PC-9 (cell line): ENCODE data around the gene RTN4R. TPM values are rescaled to one million over a fixed set of nuclear protein-coding genes. Genes with fewer than 3 reads are reported as not detected.

Source experiments
- BruUV-seq: library from RNA; stranded (reverse); fragments of 400-500 nt; replicated peaks from 2 replicates; lab custom pipeline; 2021; lab: Mats Ljungman, UMichigan
- CTCF ChIA-PET: fragments of 300-600 bp; sonication (Branson Sonifier 250); formaldehyde crosslinking; loops from one replicate; lab custom pipeline; 2022; ENCODE audit warnings: antibody characterized with exemption; lab: Charles Lee
- POLR2A ChIA-PET: fragments of 300-600 bp; sonication (Branson Sonifier 250); formaldehyde crosslinking; loops from one replicate; lab custom pipeline; 2022; ENCODE audit warnings: antibody characterized with exemption; ENCODE audit not compliant: unreplicated experiment; lab: Charles Lee
- DNase-seq, 2 experiments: peaks; one replicate each; pipeline versions ENCODE4 v3.0.0 to v3.0.0-alpha.2; 2015 to 2022; ENCODE audit warnings: mixed read lengths in 1 of 2
- H2AFZ ChIP-seq: fragments of 200-600 bp; sonication (generic); 2 replicates; pipeline ENCODE4 v1.8.1; 2017; ENCODE audit warnings: antibody characterized with exemption
- H3F3A ChIP-seq: fragments of 200-600 bp; sonication (generic); 2 replicates; pipeline ENCODE4 v1.8.1; 2017; ENCODE audit warnings: antibody characterized with exemption, mild to moderate bottlenecking, low read depth; ENCODE audit not compliant: insufficient read depth
- H3K27ac ChIP-seq: fragments of 200-600 bp; sonication (generic); 2 replicates; pipeline ENCODE4 v1.6.1; 2016; ENCODE audit warnings: mixed run types
- H3K27me3 ChIP-seq: fragments of 200-600 bp; sonication (generic); 2 replicates; pipeline ENCODE4 v1.6.1; 2016; ENCODE audit warnings: low read depth, mixed run types; ENCODE audit not compliant: insufficient read depth
- H3K36me3 ChIP-seq: fragments of 200-600 bp; sonication (generic); 2 replicates; pipeline ENCODE4 v1.6.1; 2016; ENCODE audit warnings: low read depth, mixed run types
- H3K4me1 ChIP-seq: fragments of 200-600 bp; sonication (generic); replicated peaks from 2 replicates; pipeline ENCODE4 v1.6.1; 2016; ENCODE audit warnings: mixed run types; ENCODE audit not compliant: insufficient read depth
- H3K4me2 ChIP-seq: fragments of 200-600 bp; sonication (generic); 2 replicates; pipeline ENCODE4 v1.6.1; 2017; ENCODE audit warnings: mixed run types
- H3K4me3 ChIP-seq: fragments of 200-600 bp; sonication (generic); 2 replicates; pipeline ENCODE4 v1.6.1; 2016; ENCODE audit warnings: mixed run types
- H3K79me2 ChIP-seq: fragments of 200-600 bp; sonication (generic); 2 replicates; pipeline ENCODE4 v1.6.1; 2017; ENCODE audit warnings: low read depth, mixed run types
- H3K9me2 ChIP-seq: fragments of 200-600 bp; sonication (generic); 2 replicates; pipeline ENCODE4 v1.8.1; 2017; ENCODE audit warnings: mild to moderate bottlenecking; ENCODE audit not compliant: insufficient read depth
- H3K9me3 ChIP-seq: fragments of 200-600 bp; sonication (generic); 2 replicates; pipeline ENCODE4 v1.8.1; 2016; ENCODE audit warnings: low read depth; ENCODE audit not compliant: insufficient read depth
- H4K20me1 ChIP-seq: fragments of 200-600 bp; sonication (generic); 2 replicates; pipeline ENCODE4 v1.8.1; 2017; ENCODE audit not compliant: insufficient read depth
- EZH2 ChIP-seq: fragments of 200-600 bp; sonication (generic); IDR thresholded peaks from 2 replicates; pipeline ENCODE4 v1.8.0; 2017; ENCODE audit warnings: antibody characterized with exemption, low read depth
- intact Hi-C: fragments of 100-400 bp; cut with micrococcal nuclease; formaldehyde crosslinking; loops from one replicate; pipeline ENCODE4 v1.10.0; 2022; ENCODE audit not compliant: unreplicated experiment
- total RNA-seq: library from RNA; stranded (reverse); gene quantifications from 2 replicates; pipeline ENCODE4 v1.2.3, GENCODE V29; 2021
- TF ChIP-seq, protein P1 (sequence below): fragments of 200-600 bp; sonication (generic); conservative IDR thresholded peaks from 2 replicates; pipeline ENCODE4 v1.6.1; 2017; ENCODE audit warnings: mixed run types, antibody characterized with exemption, mild to moderate bottlenecking, moderate library complexity

Gene RTN4R
- total RNA-seq, 1 experiment from 2014 or later = 5.0 TPM

DNA sequence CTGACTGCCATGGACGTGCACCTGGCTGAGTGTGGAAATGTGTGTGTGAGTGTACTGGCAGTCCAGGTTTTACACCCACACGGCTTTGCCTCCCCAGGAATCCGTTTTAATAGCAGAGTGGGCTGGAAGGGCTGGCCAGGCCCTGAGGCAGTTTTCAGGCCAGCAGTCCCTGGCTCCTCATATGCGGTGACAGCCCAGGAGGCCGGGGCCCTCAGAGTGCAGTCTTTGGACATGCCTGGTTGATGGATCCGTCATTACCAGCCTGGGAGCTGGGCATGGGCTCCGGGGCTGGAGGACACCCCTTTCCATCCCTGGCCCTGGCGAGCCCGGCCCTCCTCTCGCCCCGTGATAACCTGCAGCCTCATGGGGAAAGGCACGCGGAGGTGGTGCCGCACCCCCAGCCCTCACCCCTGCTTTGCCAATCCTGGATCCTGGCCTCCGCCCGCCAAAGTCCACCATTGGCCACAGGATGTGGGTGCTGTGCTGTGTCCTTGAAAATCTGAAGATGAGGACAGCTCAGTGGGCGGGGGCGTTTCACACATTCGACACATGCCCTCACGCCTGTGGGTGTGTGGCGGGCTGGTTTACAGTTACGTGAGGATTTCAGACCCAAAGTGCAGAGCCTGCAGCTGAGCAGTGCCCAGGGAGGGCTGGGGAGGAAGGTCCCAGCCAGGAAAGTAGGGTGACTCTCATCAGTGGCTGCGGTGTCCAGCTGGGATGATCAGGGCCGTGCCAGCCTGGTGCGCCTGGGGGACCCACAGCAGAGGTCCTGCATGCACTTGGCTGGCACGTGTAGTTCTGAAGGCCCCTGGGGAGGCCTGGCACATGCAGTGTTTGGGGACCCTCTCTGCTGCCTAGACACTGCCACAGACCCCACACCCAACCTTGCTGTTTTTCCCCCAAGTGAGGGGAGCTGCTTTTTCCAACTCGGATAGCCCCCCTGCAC is 55.1 kb downstream of the RTN4R start:
- ChIA-PET POLR2A (interaction anchor here (0.5 kb wide), 1 partner anchor 488 kb away, joined by 3 read pairs; no protein-coding TSS in a partner anchor), CTCF (no interaction called here)
- Histone ChIP-seq H3K79me2 (no peaks in the 10 kb centered on the region), H3K9me3 (no peaks in the 10 kb centered on the region), H3K27ac (no peak overlapping the region), H3K9me2 (no peaks in the 10 kb centered on the region), H3K4me1 (no peaks in the 10 kb centered on the region), H3K4me3 (no peak overlapping the region), H3K4me2 (no peak overlapping the region), H3F3A (no peaks in the 10 kb centered on the region), H2AFZ (no peak overlapping the region), H3K36me3 (no peaks in the 10 kb centered on the region), H4K20me1 (no peaks in the 10 kb centered on the region), H3K27me3 (no peaks in the 10 kb centered on the region)
- intact Hi-C loops = no loop called here
- no TSS peak for BruUV-seq
- DNase-seq = no peak
- TF ChIP-seq, protein P1, sequence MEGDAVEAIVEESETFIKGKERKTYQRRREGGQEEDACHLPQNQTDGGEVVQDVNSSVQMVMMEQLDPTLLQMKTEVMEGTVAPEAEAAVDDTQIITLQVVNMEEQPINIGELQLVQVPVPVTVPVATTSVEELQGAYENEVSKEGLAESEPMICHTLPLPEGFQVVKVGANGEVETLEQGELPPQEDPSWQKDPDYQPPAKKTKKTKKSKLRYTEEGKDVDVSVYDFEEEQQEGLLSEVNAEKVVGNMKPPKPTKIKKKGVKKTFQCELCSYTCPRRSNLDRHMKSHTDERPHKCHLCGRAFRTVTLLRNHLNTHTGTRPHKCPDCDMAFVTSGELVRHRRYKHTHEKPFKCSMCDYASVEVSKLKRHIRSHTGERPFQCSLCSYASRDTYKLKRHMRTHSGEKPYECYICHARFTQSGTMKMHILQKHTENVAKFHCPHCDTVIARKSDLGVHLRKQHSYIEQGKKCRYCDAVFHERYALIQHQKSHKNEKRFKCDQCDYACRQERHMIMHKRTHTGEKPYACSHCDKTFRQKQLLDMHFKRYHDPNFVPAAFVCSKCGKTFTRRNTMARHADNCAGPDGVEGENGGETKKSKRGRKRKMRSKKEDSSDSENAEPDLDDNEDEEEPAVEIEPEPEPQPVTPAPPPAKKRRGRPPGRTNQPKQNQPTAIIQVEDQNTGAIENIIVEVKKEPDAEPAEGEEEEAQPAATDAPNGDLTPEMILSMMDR = no peak
- no peak for TF ChIP-seq EZH2

DNA sequence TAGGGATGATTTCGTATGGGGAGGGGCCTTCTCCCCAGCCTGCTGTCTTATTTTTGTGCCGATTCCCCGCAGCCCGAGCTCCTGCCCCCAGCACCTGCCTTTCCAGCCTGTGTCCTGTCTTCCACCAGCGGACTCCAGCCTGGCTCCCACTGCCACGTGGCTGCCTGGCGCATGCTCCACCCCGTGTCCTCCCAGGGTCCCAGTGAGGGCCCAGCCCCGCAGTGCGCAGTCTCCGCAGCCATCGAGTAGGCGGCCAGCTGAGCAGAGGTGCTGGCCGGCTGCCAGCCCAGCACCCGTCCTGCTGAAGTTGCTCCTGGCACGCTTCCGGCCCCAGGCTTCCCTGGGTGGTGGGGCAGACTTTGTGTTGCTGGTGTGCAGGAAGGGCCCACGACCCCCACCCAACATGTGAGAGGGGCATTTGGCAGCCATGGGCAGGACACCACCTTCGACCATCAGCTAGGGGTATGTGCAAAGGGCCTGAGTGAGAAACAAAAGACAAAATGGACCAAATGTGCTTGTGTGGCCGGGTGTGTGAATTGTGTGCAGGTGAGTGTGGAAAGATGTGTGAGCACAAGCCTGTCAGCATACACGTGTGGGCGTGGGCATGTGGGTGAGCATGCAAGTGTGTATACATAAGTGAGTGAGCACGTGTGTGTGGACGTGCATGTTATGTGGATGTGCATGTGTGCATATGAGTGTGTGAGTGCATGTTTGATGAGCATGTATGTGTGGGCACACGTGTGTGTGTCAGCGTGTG is 55.9 kb downstream of the RTN4R start:
- H3K4me2 ChIP-seq = no peak overlapping the region
- no peaks in the 10 kb centered on the region for H4K20me1 ChIP-seq
- TF ChIP-seq EZH2 = no peak
- TF ChIP-seq, protein P1 = no peak
- CTCF ChIA-PET = no interaction called here
- no peak overlapping the region for H2AFZ ChIP-seq
- H3F3A ChIP-seq = no peaks in the 10 kb centered on the region
- POLR2A ChIA-PET = no interaction called here
- intact Hi-C loops = no loop called here
- no peaks in the 10 kb centered on the region for H3K27me3 ChIP-seq
- BruUV-seq = no TSS peak
- H3K4me1 ChIP-seq = no peaks in the 10 kb centered on the region
- H3K36me3 ChIP-seq = no peaks in the 10 kb centered on the region
- no peak overlapping the region for H3K27ac ChIP-seq
- H3K9me2 ChIP-seq = no peaks in the 10 kb centered on the region
- H3K9me3 ChIP-seq = no peaks in the 10 kb centered on the region
- no peak overlapping the region for H3K4me3 ChIP-seq
- H3K79me2 ChIP-seq = 0 out of 2 replicates have a peak, but pooled peaks cover 3% of the 10 kb centered on the region
- DNase-seq = no peak

DNA sequence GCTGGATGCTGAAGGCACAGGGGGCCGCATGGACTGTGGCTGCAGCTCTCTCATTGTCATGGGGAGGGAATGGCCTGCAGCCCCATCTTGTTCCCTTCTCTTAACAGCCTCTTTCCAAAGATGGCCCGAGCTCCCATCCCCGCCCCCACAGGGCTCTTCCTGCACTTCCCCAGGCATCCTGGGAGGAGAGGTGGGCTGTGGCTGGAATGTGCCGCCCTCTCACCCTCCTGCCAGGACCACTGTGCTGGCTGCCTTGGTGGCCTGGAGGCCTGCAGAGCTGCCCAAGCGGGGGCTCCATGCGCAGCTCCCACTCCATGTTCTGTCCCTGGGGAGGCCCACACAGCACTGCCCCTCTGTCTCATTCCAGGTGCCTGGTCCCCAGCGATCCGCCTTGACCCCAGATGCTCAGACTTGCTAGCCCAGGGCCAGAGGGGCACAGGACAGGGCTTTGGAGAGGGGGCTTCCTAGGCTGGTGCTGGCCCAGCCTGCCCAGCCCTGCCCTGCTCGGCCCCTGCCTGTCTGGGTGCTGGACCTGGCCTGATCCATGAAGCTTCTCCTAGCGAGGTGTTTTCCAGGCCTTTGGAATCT is 56.6 kb downstream of the RTN4R start:
- no TSS peak for BruUV-seq
- CTCF ChIA-PET = no interaction called here
- Histone ChIP-seq H4K20me1 (no peaks in the 10 kb centered on the region), H3F3A (no peaks in the 10 kb centered on the region), H3K27me3 (no peaks in the 10 kb centered on the region), H3K4me2 (no peak overlapping the region), H3K27ac (no peak overlapping the region), H3K4me3 (no peak overlapping the region), H3K79me2 (0 out of 2 replicates have a peak, but pooled peaks cover 6% of the 10 kb centered on the region), H3K9me3 (no peaks in the 10 kb centered on the region), H2AFZ (no peak overlapping the region), H3K4me1 (no peaks in the 10 kb centered on the region), H3K36me3 (no peaks in the 10 kb centered on the region), H3K9me2 (no peaks in the 10 kb centered on the region)
- TF ChIP-seq EZH2 = no peak
- TF ChIP-seq, protein P1 = no peak
- no peak for DNase-seq
- intact Hi-C loops = no loop called here
- POLR2A ChIA-PET = no interaction called here
